GM19193 (cell line): ENCODE measurements around the gene CEP95.

Experiments
- POLR2A ChIP-seq: IDR thresholded peaks from 4 replicates; pipeline ENCODE4 v1.6.1; 2011; ENCODE audit not compliant: insufficient read depth, insufficient read length; ENCODE audit errors: extremely low read depth

Gene CEP95, protein sequence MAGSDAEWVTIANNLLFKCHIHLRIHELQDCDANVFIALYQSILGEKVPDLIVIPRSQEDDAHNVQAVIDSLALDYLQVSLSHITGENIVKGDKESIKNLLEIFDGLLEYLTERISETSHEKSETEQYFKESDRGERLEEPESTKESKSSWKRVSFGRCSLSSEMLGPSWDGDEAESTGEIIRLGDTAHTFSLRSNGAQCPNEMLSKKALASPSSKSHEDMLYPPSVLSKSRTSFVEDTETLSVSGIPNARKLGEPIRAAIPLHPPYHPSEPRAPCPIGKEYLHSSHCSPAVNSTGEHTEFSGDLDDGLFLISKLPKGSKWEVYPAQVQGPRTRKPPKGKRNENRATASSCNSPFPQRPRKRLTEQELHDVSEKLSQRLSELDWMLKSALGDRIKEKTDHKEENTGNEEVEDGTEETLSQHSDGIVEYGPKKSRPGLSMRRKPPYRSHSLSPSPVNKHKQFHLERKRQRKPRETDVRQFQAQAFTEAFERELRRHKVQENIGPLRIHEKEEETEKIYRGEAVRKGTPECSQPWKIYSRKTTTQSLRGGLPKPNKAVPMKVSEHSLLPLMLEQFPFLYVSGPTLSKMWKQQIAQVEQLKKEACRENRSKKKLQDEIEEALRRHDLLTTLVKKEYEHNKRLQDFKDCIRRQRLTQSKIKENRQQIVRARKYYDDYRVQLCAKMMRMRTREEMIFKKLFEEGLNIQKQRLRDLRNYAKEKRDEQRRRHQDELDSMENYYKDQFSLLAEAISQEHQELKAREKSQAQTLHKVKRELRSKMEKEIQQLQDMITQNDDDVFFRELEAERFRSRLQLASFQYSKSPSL

GRCh38 chr17:64506576-64507412, at the start of gene CEP95:
TSS of gene CEP95 (plus strand) at chr17:64506977. CDS start at chr17:64507098, 121 bp downstream.
- peak; percentile 74 for TF ChIP-seq POLR2A

GRCh38 chr17:64457156-64457555, 49.6 kb upstream of the CEP95 start:
- TF ChIP-seq POLR2A, result no peak

- TF ChIP-seq POLR2A, result no peak
Measured at GRCh38 chr17:64458756-64459155, 48.0 kb upstream of the CEP95 start.

- no peak for TF ChIP-seq POLR2A
Measured at GRCh38 chr17:64459284-64459747, 47.5 kb upstream of the CEP95 start.

GRCh38 chr17:64460955-64461354, 45.8 kb upstream of the CEP95 start:
- TF ChIP-seq POLR2A, result no peak

GRCh38 chr17:64461788-64462187, 45.0 kb upstream of the CEP95 start:
- no peak for TF ChIP-seq POLR2A

DNA sequence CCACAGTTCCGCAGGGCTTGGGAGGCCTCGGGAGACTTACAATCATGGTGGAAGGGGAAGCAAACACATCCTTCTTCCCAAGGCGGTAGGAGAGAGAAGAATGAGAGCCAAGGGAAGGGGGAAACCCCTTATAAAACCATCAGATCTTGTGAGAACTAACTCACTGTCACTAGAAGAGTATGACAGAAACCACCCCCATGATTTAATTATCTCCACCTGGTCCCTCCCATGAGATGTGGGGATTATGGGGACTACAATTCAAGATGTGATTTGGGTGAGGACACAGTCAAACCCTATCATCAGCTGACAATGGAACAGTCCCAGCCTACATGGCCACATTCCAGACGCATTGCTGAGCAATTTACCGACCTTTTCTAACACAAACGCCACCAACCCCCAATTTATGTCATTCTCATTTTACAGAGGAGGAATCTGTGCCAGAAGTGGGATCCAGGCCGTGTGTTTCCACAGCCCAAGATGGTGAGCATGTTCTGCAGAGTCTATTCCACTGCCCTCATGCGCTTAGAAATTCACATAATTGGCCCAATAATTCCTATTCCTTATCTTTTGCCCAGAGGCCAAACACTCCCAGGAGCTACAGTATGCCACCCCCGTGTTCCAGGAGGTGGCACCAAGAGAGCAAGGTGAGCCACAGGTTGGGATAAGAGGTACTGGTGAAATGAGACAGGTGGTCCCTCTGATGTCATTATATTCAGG, 40.6 kb upstream of the CEP95 start:
- no peak for TF ChIP-seq POLR2A

GRCh38 chr17:64470625-64471024, 36.2 kb upstream of the CEP95 start:
- no peak for TF ChIP-seq POLR2A

DNA sequence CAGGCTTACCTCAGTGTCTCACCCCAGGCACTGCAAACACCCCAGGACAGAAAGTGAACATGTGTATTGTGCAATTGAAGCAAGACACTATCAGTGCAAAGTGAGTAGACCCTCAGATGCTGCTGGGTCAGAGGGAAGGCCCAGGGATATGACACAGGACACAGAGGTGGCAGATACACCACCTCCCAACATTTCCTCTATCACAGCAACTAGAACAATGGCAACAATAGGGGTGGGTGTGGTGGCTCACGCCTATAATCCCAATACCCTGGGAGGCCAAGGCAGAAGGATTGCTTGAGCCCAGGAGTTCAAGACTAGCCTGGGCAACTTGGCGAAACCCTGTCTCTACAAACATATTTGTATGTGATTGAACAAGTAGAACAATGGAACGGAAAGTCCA, 35.3 kb upstream of the CEP95 start:
- no peak for TF ChIP-seq POLR2A

DNA sequence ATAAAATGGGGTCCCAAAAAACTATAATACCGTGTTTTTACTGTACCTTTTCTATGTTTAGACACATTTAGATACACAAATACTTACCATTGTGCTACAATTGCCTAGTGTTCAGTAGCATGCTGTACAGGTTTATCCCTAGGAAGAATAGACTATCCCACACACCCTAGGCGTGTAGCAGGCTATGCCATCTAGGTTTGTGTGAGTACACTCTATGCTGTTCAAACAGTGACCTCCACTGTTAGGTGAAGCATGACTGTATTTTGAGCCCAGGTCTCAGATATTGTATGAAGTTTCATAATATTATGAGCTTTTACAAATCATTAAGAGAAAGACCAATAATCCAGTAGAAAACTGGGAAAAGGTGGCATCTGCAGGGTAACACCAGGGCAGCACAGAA, 34.2 kb upstream of the CEP95 start:
- no peak for TF ChIP-seq POLR2A

GRCh38 chr17:64477849-64478248, 28.9 kb upstream of the CEP95 start:
- no peak for TF ChIP-seq POLR2A

- TF ChIP-seq POLR2A, result no peak
Measured at GRCh38 chr17:64480951-64481350, 25.8 kb upstream of the CEP95 start.

GRCh38 chr17:64484380-64484779, 22.4 kb upstream of the CEP95 start:
- no peak for TF ChIP-seq POLR2A

DNA sequence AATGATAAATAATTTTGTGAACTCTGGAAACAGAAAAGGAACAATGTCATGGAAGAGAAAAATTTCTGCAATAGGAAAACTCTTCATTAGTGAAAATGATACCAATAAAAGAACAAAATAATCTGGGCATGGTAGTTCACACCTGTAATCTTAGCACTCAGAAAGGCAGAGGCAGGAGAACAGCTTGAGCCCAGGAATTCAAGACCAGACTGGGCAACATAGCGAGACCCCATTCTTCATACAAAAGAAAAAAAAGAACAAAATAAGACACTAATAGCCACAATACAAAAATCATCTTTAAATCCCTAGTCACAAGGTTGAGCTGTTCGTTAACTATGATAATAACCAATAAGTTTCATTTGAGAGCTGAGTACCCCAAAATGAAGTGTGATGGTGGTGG, 18.5 kb upstream of the CEP95 start:
- TF ChIP-seq POLR2A, result no peak
